Activated naive CD4-positive, alpha-beta T cell treated with Interleukin-2 at 50 U/mL for 16 hours (primary cell): ENCODE measurements around the gene TFEB.

Experiments used
- DNase-seq: peaks from one replicate; pipeline ENCODE4 v3.0.0-alpha.2; 2020

Gene TFEB

DNA sequence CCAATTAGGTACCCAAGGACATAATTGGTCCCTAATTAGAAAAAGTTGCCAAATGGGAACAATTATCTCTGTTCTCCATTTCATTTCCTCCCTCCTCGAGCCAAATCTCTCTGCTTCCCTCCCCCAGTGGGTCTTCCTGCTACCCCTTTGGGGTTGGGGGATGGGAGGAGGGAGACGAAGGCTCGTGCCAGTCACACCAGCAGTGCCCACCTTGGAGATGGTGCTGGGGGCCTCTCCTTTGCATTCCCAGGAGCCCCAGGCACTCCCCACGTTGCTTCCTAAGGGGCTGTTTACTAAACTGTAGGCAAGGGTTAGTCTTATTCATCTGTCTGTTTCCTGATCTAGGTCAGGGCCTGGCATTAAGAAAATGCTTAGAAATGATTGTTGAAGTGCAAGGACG is 64.0 kb downstream of the TFEB start:
- no peak for DNase-seq

DNA sequence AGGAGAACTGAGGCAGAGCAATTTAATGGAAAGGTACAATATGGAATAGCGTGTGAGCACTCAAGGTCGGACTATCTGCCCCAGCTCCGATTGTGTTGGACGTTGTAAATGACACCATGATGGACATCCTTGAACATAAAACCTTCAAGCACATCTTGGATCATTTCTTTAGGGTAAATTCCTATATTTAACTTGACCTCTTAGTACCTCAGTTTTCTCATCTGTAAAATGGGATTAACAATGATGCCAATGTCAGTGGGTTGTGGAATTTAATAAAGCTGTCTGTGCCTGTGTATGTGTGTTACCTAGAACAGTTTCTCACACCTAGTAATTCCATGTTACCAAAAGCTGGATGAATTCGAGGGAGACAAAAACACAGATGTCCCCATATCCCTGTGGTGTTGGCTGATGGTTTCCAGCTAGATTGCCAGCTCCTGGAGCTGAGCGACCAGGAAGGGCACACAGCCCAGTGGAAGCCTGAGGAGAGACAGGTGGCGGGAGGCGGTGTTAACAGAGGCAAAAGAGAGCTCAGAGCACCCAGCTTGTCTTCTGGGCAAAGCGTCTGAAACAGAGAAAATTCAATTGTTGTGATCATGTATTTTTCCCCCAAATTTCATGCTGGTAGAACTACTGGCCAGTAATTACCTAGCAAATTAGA is 64.6 kb downstream of the TFEB start:
- DNase-seq, result no peak

DNA sequence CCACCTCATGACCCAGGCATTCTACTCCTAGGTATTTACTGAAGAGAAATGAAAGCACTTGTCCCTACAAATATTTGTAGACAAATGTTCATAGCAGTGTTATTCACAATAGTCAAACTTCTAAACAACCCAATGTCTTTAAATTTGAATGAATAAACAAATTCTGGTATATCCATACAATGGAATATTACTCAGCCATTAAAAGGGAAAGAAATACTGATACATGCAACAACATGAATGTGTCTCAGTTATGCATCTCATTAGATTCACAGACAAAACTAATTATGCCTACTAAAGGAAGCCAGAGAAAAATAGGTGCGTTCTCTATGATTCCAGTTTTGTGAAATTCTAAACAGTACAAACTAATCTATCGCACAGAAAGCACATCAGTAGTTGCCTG is 66.4 kb downstream of the TFEB start:
- no peak for DNase-seq

DNA sequence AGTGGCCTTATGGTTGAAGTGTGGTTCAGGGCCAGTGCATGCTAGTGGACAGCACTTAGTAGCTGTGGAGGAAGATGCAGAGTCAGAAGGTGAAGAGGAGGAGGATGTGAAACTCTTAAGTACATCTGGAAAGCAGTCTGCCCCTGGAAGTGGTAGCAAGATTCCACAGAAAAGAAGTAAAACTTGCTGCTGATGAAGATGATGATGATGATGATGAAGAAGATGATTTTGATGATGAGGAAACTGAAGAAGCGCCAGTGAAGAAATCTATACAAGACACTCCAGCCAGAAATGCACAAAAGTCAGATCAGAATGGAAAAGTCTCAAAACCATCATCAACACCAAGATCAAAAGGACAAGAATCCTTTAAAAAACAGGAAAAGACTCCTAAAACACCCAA is 68.2 kb downstream of the TFEB start:
- DNase-seq, result no peak

DNA sequence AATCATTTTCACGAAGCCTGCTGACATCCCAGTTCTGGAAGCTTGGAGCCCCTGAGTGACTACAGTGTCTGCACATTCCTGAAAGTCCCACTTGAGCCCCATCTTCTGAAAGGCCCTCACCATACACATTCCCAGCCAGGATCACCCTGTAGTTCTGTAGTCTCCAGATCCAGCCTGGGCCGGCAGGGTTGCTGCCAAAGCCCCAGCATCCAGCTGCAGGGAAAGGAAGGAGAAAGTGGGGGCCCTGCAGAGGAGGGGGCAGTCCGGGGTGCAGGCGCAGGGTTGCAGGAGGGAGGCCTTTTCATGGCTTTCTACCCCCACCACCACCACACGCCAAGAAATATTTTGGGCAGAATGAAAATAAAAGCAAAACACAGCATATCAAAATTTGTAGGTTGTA is 71.1 kb downstream of the TFEB start:
- no peak for DNase-seq

DNA sequence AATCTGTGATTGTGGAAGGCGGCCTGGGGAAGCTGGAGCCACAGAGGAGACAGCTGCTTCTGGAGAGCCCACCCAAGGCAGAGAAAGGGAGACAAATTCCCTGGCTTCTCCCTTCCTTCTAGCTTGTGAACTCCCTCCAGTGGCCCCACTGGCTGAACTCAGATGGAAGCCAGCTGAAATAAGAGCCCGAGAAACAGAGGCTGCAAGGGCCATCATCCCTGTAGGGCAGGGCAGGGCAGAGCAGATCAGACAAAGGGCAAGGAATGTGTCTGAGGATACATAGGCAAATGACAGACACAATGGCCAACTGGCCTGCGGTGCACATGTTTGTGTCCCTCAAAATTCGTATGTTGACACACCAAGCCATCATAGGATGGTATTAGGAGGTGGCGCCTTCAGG is 71.8 kb downstream of the TFEB start:
- DNase-seq, result no peak

DNA sequence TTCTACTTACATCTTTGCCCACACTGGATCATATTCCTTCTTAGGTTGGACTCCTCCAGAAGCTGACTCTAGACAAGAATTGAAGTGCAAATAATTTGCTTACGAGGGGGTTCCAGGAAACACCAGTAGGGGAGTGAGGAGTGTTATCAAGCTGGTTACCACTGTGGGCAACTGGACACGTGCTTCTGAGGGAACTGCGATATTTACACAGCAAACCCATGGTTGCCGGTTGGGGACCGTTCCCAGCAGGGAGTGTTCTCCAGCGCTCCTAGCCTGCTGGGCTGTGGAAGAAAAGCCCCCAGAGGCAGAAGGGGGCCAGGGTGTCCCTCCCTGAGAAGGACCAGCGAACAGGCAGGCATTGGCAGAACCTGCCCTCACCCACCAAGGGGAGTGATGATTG is 75.5 kb downstream of the TFEB start:
- no peak for DNase-seq

DNA sequence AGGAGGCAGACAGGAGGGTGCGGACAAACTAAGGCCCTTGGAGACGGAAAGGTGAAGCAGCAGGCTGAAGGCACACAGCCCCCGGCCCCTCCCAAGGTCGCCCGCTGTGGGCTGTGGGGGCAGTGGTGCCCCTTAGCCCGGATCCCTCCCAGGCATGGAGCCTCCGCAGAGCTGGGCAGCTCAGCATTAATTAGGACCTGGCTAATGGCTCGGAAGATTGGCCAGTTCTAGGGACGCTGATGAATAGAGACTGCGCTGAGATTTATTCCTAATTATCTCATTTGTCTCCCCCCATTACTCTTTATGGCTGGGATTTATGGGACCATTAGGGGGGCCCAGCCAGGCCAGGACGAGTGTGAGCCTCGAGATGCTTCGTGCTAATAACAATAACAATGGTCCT is 76.8 kb downstream of the TFEB start:
- no peak for DNase-seq

DNA sequence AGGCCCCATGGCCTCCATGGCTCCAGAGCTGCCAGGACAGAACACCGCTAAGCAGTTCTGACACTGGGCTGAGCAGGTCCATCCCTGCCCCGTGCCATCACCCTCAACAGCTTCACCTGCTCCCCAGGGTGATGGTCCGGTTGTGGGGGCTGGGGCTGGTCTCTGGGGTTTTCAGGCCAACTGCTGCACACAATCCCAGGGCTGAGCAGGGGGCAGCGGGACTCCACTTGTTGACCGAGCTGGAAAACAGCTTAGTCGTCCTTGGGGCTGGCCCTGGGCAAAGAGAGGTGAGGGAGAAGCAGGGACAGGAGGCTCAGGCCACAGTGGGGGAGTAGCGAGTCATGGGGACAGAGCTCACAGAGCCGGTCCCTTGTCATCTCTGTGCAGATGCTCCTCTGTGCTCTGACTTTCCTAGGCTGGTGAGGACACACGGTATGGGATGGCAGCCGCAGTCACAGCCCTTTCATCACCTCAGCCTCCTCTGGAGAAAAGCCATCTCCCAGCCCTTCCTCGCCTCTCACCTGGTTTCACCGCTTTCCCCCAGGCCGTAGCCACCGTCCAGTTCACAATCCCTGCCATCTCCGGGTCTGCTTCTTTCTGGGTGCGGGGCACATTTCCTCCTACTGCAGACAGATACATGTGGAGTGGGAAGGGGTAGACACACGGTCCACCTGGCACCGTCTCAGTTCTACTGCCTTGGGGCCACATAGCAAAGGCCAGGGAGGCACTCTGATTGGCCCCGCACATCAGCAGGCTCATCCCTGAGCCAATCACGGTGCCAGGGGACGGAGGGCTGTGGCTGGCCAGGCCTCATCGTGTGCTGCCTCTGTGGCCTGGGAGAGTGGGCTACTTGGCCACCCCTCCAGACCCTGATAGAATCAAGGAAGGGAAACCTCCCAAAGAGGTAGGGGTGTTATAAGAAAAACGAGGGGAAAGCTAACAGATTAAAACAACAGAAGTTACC is 78.0 kb downstream of the TFEB start:
- DNase-seq, result no peak

DNA sequence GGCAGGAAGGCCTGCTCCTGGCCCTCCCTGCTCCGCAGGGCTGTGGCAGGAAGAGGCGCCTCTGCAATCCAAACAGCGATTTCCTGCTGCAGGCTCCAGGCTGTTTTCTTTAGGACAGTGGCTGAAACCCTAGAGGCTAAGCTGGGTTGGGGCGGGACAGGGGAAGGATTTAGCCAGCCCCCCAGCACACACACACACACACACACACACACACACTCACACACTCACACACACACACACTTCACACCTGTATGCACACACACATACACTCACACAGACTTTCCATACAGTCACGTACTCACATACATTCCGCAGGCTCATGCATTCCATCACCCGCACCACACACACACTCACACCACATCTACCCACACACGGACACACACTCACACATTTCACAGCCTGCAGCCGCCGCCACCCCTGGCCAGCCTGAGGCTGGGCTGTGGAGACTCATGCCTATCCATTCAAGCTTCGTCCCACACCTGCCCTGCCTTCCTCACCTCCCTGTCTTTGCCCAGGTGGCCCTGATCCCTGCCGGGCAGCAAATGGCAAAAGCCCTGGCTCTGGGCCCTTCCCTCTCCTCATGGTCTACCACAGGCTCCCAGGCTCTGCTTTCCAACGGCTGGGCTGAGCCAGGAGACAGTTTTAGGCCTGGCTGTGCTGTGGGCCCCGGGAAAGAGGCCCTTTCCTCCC is 79.3 kb downstream of the TFEB start:
- DNase-seq, result no peak

DNA sequence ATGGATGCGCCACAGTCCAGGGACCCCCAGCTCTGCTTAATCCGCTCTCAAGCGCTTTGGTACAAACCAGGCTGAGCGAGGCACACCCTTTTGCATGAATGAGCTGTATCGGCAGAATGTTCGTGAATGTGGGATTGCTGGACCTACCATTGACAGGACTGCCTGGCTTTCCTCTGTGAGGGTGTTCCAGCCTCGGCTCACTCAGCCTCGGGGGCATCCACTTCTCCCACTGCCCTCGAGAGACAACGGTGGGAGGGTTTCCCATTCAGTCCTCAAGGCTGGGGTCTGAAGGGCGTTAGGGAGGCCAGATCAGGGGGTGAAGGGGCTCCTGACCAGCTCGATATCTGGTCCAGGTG is 79.8 kb downstream of the TFEB start:
- no peak for DNase-seq

DNA sequence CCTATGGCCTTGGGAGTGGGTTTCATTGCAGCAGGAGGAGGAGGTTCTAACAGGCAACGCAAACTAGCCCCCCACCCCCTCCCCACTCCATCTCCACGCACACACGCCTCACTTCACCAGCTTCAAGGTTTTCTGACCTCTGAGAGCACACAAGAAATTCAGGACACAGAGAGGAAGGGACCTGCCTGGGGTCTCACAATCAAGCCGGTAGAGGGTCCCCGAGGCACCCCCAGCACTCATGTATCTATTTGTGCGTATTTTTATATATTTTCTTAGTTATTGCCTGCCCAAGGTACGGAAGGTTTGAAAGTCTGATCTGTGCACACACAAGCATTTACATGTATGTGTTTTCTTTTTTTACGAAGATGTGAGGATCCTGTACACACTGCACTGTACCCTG is 80.2 kb downstream of the TFEB start:
- no peak for DNase-seq

DNA sequence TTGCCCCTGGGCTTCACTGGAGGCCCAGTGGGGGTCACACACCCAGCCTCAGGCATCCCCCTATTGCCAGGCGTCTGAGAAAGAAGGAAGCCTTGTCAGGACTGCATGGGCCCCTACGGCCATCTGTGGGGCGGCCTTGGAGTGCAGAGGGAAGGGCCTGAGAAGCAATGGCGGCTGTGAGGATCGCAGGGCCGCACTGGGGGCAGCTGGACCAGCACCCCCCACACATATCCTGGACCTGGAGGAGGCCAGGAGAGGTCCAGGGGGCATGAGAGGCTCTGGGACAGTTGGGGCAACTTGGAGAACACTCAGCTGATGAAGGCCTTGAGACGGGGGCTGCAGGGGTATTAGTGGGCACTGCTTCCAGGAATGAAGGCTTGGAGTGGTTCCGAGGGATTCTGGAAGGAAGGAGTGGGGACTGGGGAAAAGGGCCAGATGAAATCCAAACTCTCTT is 80.7 kb downstream of the TFEB start:
- no peak for DNase-seq

DNA sequence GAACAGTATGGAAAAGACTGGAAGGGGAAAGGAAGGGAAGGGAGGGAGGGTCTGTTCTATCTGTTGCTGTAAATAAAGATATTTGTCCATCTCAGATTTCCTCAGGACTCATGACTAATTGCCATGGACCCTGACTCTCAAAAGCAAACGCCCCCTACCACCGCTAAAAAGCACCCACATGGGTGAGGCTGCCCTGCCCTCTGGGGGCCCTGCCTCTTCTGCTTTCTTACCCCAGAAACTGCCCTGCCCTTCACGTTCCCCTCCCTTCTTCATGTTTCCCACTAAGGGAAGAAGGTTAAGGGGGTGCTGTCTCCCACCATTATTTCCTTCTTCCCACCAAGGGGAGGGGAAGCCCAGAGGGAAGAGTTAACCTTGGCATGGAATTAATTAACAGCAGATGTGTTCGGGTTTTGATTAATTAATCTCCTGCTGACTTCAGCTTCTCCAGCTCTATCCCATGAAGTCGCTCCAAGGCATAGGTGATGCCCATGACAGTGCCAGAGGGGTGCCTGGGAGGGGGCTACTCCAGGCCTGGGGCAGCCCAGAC is 81.2 kb downstream of the TFEB start:
- DNase-seq, result no peak

DNA sequence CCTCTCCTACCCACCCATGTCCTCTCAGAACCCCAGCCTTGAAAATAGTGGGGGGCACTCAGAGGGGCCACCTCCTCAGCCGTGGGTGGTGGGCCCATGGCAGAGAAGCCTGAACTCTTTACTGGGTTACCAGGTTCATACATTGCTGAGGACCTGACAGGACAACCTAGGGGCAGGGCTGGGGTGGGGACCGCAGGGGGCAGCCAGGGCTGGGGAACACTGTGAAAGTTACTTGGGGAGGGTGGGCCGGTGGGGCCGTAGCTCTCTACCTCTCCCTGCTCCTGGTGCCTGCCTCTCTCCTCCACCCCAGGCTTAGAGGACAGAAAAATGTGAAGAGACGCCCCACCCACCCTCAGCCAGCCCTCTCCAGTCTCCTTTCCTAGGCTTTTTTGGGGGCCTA is 81.7 kb downstream of the TFEB start:
- no peak for DNase-seq

DNA sequence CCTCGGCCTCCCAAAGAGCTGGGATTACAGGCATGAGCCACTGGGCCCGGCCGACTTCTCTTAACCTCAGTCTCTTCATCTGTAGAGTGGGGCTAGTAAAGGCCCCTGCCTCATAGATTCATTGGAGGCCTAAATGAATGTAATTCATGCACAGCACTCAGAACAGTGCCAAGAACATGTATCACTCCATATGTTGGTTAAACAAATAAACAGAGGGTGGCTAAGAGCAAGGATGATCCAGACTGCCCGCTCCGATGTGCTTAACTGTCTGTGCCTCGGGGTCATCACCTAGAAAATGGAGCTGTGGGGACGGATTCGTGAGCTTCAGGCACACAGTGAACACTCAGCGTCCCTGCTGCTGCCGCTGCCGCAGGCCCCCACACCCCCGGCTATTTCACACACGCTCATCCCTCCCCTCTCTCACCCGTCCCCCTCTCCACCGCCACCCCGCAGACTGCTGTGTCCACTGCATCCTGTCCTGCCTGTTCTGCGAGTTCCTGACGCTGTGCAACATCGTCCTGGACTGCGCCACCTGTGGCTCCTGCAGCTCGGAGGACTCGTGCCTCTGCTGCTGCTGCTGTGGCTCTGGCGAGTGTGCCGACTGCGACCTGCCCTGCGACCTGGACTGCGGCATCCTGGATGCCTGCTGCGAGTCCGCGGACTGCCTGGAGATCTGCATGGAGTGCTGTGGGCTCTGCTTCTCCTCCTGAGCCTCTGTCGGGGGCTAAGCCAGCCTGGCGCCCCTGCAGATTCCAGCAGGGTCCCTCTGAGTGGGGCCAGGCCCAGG is 82.3 kb downstream of the TFEB start:
- DNase-seq, result no peak

DNA sequence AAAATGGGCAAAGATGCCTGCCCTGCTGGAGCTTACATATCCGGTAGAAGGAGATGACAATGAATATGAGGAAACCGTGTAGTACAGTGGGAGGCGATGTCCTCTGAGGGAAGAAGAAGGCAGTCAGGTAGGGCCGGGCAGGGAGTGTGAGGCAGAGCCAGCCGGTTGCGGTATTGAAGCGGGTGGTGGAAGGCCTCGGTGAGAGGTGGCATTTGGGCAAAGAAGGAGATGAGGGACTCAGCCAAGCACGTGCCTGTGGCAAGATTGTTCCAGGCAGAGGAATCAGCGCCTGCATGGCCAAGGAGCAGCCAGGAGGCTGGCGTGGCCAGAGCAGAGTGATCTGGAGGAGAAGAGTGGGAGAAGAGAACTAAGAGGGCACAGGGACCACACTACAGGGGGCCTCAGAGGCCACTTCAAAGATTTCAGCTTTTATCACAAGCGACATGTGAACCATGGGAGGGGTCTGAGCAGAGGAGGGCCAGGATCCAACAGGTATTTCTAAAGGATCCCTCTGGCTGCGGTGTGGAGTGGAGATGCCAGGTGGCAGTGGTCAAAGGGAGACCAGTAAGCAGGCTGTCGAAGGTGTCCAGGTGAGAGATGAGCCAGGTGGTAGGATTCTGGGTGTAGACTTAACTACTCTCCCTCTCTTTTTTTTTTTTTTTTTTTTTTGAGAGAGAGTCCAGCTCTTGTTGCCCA is 83.3 kb downstream of the TFEB start:
- no peak for DNase-seq

DNA sequence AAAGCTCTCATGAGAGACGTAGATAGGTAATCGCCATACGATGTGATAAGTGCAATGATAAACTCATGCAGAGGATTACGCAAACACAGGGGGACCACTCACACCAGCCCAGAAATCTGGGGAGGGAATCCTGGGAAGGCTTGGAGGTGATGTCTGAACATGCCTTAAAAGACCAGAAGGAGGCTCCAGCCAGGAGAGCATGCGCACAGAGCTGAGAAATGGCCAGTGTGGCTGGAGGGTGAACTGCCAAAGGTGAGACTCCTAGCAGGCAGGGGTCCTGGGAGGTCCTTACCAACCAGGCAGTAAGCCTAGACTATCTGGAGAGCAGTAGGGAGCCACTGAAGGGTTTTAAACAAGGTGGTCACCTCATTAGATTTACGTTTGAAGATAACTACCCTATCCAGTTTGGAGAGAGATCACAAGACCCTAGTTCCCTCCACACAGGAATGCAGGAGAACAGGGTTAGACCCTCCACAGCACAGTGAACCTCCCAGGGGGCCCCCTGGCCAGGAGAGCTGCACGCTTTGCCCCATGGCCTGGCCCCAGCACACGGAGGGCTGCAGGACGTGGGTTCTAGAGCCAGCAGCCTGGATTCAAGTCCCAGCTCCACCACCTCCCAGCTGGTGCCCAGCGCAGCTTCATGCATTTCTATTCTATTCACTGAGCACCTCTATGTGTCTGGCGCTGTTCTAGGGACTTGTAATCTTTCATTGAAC is 84.0 kb downstream of the TFEB start:
- DNase-seq, result no peak

DNA sequence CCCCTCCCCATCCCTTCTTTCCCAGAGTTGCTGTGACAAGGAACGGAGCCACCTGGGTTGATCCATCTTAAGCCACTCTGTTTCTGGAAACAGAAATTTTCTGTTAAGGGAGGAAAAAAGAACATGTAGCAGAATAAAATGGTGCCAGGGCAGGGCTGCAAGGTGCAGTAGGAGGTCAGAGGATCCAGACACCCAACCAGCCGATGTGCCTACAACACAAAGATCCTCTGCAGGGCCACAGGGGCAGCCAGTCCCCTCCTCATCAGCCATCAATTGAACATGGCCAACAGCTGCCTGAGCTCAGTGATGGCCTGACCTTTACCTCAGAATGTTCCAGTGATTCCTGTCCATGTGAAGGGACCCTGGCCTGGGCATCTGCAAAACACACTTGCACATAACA is 85.3 kb downstream of the TFEB start:
- DNase-seq, result no peak

DNA sequence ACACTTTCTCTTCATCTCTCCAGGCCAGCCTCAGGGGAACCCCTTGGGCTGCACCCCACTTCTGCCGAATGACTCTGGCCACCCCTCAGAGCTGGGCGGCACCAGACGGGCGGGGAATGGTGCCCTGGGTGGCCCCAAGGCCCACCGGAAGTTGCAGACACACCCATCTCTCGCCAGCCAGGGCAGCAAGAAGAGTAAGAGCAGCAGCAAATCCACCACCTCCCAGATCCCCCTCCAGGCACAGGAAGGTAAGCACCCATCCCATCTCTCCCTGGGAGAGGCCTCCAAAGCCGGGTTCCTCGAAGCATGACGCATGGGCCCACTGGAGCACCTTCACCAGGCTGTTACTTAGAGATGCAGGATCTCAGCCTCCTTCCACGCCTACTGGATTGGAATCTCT is 85.8 kb downstream of the TFEB start:
- no peak for DNase-seq

DNA sequence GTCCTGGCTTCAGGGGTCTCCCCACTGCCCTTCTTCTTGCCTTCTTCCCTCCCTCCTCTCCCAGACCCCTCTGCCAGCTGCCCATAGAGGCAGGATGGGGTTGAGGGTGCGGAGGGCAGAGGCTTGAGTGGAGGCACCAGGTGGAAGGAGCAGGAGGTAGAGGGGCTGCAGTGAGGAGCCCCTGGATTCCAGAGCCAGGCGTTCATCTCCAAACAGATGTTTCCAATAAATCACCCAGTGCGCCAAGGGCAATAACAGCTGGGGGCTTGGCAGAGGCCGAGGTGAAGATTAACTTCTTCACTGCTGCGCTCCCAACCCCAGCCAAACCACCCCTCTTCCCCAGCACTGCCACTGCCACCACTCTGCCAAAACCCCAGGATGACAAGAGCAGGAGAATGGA is 86.5 kb downstream of the TFEB start:
- no peak for DNase-seq
